C4-2B (cell line): Measurements from ENCODE around the gene ACBD6.

ENCODE experiments used
- ZFX ChIP-seq: fragments of 450-650 bp; IDR thresholded peaks from 2 replicates; pipeline ENCODE4 v1.6.1; 2017
- TF ChIP-seq, protein P1 (sequence below): fragments of 450-650 bp; conservative IDR thresholded peaks from 2 replicates; pipeline ENCODE4 v1.5.1; 2017; ENCODE audit warnings: mild to moderate bottlenecking

DNA sequence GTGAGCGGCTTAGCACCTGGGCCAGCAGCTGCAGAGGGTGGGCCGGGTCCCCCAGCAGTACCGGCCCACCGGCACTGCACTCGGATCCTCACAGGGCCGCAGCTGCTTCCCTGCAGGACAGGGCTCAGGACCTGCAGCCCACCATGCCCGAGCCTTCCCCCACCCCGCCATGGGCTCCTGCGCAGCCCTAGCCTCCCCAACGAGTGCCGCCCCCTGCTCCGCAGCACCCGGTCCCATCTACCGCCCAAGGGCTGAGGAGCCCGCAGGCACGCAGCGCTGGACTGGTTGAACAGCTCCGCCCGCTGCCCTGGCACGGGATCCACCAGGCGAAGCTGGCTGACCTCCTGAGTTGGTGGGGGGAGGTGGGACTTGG, 6.3 kb upstream of the ACBD6 start:
- TF ChIP-seq, protein P1, sequence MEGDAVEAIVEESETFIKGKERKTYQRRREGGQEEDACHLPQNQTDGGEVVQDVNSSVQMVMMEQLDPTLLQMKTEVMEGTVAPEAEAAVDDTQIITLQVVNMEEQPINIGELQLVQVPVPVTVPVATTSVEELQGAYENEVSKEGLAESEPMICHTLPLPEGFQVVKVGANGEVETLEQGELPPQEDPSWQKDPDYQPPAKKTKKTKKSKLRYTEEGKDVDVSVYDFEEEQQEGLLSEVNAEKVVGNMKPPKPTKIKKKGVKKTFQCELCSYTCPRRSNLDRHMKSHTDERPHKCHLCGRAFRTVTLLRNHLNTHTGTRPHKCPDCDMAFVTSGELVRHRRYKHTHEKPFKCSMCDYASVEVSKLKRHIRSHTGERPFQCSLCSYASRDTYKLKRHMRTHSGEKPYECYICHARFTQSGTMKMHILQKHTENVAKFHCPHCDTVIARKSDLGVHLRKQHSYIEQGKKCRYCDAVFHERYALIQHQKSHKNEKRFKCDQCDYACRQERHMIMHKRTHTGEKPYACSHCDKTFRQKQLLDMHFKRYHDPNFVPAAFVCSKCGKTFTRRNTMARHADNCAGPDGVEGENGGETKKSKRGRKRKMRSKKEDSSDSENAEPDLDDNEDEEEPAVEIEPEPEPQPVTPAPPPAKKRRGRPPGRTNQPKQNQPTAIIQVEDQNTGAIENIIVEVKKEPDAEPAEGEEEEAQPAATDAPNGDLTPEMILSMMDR, result no peak
- TF ChIP-seq ZFX, result no peak
